ENCODE data around the gene C20orf144.

C20orf144 gene

GRCh38 chr20:33650753-33651561, 11.2 kb upstream of the C20orf144 start:
- no peak for DNase-seq (ENCODE audit: low read depth)
- TF ChIP-seq, protein P1, sequence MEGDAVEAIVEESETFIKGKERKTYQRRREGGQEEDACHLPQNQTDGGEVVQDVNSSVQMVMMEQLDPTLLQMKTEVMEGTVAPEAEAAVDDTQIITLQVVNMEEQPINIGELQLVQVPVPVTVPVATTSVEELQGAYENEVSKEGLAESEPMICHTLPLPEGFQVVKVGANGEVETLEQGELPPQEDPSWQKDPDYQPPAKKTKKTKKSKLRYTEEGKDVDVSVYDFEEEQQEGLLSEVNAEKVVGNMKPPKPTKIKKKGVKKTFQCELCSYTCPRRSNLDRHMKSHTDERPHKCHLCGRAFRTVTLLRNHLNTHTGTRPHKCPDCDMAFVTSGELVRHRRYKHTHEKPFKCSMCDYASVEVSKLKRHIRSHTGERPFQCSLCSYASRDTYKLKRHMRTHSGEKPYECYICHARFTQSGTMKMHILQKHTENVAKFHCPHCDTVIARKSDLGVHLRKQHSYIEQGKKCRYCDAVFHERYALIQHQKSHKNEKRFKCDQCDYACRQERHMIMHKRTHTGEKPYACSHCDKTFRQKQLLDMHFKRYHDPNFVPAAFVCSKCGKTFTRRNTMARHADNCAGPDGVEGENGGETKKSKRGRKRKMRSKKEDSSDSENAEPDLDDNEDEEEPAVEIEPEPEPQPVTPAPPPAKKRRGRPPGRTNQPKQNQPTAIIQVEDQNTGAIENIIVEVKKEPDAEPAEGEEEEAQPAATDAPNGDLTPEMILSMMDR (conservative IDR thresholded peaks at IDR 0.05; ENCODE audit: low read length): no peak
- H3K4me3 ChIP-seq (ENCODE audit: low read length): no peak overlapping the region

- TF ChIP-seq, protein P1 (conservative IDR thresholded peaks at IDR 0.05; ENCODE audit: low read length): no peak
- DNase-seq (ENCODE audit: low read depth): no peak
- no peak overlapping the region for H3K4me3 ChIP-seq (ENCODE audit: low read length)
Measured at GRCh38 chr20:33651562-33652048, 10.5 kb upstream of the C20orf144 start.

GRCh38 chr20:33653218-33653899, 8.8 kb upstream of the C20orf144 start:
- peak; percentile 65 for DNase-seq (ENCODE audit: low read depth)
- peak overlapping the region; percentile 35 for H3K4me3 ChIP-seq (ENCODE audit: low read length)
- TF ChIP-seq, protein P1 (conservative IDR thresholded peaks at IDR 0.05; ENCODE audit: low read length): peak; percentile 94

DNA sequence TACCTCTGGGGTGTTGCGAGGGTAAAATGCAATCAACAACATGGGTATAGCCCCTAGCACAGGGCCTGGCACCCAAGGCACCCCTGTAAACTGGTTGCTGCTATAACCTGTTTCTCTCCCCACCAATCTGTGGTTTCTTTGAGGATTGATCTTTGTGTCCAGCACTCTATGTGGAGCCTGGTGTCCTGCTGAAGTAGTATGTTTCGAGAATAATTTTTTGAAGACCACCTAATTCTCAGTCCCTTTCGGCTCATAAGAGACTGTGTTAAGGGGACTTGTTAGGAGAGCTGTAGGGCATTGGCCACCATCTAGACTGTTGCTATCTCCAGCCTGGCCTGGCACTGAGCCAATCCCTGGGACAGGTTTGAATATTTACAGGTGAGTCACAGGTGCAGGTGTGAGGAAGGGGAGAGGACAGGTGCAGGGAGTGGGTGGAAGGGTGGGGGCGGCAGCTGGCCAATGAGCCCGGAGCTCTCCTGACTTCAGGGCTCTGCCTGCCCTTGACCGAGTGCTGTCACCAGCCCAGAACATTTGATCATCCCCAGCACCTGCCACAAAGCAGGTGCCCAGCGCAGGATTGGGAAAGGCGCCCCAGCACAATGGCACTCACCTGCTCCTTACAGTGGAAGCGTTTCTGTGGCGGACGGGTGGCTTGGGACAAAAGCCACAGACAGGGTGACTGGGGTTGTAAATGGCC, 8.1 kb upstream of the C20orf144 start:
- no peak overlapping the region for H3K4me3 ChIP-seq (ENCODE audit: low read length)
- TF ChIP-seq, protein P1 (conservative IDR thresholded peaks at IDR 0.05; ENCODE audit: low read length): no peak
- DNase-seq (ENCODE audit: low read depth): no peak

GRCh38 chr20:33654680-33655161, 7.4 kb upstream of the C20orf144 start:
- DNase-seq (ENCODE audit: low read depth): no peak
- no peak overlapping the region for H3K4me3 ChIP-seq (ENCODE audit: low read length)
- TF ChIP-seq, protein P1 (conservative IDR thresholded peaks at IDR 0.05; ENCODE audit: low read length): no peak

GRCh38 chr20:33655164-33655563, 7.0 kb upstream of the C20orf144 start:
- no peak overlapping the region for H3K4me3 ChIP-seq (ENCODE audit: low read length)
- TF ChIP-seq, protein P1 (conservative IDR thresholded peaks at IDR 0.05; ENCODE audit: low read length): no peak
- DNase-seq (ENCODE audit: low read depth): no peak

Measured in AG10803 (cell line).